Motor neuron (in vitro differentiated cells): ENCODE results near the gene PRIM1. TPM values are rescaled to one million over a fixed set of nuclear protein-coding genes. Genes with fewer than 3 reads are reported as not detected.

Experiments
- ATAC-seq, 8 experiments: fragments of 200-7000 bp; cut with Tn5 transposase; replicated peaks in 6 of 8; 2 replicates each; pipeline ENCODE4 v1.8.0; 2021; ENCODE audit warnings: mild to moderate bottlenecking in 8 of 8, moderate library complexity in 8 of 8
- H3K27ac ChIP-seq, 2 donors: fragments of 250-450 bp; sonication (Bioruptor Pico); 2 replicates each; pipeline ENCODE4 v1.9.0; 2021; ENCODE audit warnings: antibody characterized with exemption in 2 of 2, mild to moderate bottlenecking in 2 of 2, moderate library complexity in 1 of 2
- H3K4me1 ChIP-seq, 2 donors: fragments of 250-450 bp; sonication (Bioruptor Pico); replicated peaks in 1 of 2; 2 replicates each; pipeline ENCODE4 v1.6.1; 2021; ENCODE audit warnings: antibody characterized with exemption in 2 of 2, mild to moderate bottlenecking in 2 of 2, moderate library complexity in 1 of 2
- H3K4me3 ChIP-seq, 5 donors: fragments of 250-450 bp; sonication (Bioruptor Pico); 2 replicates each; pipeline ENCODE4 v1.9.0; 2021; ENCODE audit warnings: antibody characterized with exemption in 5 of 5, mild to moderate bottlenecking in 5 of 5, moderate library complexity in 4 of 5
- WGBS, 10 experiments: fragments of 450-650 bp; shearing (Covaris generic); methylation state at CpG; one replicate each; pipeline ENCODE4 v1.0.0; 2022; 5-methylcytosine and 5-hydroxymethylcytosine counted together
- in situ Hi-C, 9 experiments: fragments of 400-800 bp; cut with MboI; loops; one replicate each; pipeline ENCODE4 v1.15.0; 2021; ENCODE audit warnings: low sequenced_read_pairs in 9 of 9, low pct_unique_long_range_greater_than_20kb in 2 of 9; ENCODE audit not compliant: unreplicated experiment in 9 of 9
- total RNA-seq, 8 experiments: library from RNA; unstranded; fragments of 300-600 nt; gene quantifications; 2 replicates each; pipeline versions ENCODE4 v1.2.3 to v1.2.4, GENCODE V29; 2022

PRIM1 gene
- total RNA-seq, 8 experiments from 2014 or later: 2.7 to 33.1 (median 18.7) TPM

DNA sequence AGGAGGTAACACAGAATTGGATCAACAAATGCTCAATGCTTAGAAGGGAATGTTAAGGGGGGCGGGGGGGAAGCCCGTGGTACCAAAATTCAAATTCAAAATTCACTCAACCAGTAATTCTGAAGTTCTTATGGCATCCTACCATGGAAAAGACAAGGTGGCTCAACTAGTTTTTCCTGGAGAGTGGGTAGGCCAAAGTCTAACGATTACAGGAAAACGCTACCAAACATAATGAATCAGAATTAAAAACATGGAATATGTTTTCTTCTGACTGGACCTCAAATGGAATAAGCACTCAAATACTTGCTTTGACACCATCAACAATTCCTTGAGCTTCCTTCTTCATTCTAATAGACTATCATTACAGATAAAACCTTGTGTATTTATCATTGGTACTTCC is 29.3 kb downstream of the PRIM1 start:
- ATAC-seq: no peak
- Histone ChIP-seq H3K4me3 (peak overlapping the region in 4 of 5 donors; percentile 48 to 78 (median 64)), H3K4me1 (peaks cover 24 to 34% of the 10 kb centered on the region in 2 donors), H3K27ac (no peak overlapping the region)
- 29 to 79% (median 74%) methylated on average over 1 to 4 of the region's 4 CpGs; no CpG with 5 or more reads in 3 of the 10 experiments for WGBS, 10 experiments
- in situ Hi-C loops: no loop called here

GRCh38 chr12:56721721-56722120 is 30.4 kb downstream of the PRIM1 start:
- Histone ChIP-seq H3K4me3 (no peak overlapping the region), H3K4me1 (peaks cover 24 to 34% of the 10 kb centered on the region in 2 donors), H3K27ac (no peak overlapping the region)
- 0 to 100% (median 86%) methylated on average over 1 to 2 of the region's 2 CpGs; no CpG with 5 or more reads in 2 of the 10 experiments for WGBS, 10 experiments
- in situ Hi-C loops: no loop called here
- ATAC-seq: no peak

DNA sequence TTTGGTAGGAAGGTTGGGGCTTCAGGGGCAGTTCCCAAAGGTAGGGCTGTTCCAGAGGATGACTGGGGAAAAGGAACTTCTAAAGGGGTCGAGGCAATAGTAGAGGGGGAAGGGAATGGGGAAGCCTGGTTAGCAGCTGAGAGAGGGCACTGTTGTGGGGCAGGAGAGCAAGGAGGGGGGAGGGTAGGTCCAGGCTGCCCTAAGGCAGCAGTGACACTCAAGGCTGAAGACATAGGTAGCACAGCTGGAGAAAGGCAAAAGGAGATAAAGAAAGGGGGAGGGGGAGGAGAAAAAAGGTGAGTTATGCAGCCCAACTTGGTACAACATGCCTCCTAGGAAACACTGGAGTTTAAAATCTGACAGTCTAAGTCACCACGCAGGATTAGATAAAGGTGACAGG is 30.9 kb downstream of the PRIM1 start:
- Histone ChIP-seq H3K27ac (no peak overlapping the region), H3K4me1 (peaks cover 24 to 34% of the 10 kb centered on the region in 2 donors), H3K4me3 (no peak overlapping the region)
- WGBS, 10 experiments: 67 to 100% (median 90%) methylated on average over 1 of the region's 2 CpGs; no CpG with 5 or more reads in 6 of the 10 experiments
- in situ Hi-C loops: no loop called here
- no peak for ATAC-seq

DNA sequence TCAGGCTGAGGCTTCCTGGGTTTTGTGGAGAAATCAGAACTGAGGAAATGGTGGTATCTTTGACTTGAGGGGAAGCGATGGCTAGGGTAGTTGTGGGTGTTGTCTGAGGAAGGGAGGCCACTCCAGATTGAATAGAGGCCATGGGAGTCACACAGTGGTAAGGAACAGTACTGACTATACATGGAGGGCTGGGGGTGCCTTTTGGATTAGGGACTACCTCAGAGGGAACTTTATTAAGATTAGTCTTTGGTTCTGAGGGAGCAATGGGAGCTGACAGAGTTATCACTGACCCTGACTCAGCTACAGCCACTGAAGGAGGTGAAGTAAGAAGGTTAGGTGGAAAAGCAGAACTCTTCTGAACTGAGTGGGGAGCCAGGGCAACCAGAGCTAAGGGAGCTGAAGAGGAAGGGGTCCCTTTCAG is 31.4 kb downstream of the PRIM1 start:
- WGBS, 10 experiments: 80 to 100% (median 84%) methylated on average over 1 of the region's 1 CpG; no CpG with 5 or more reads in 6 of the 10 experiments

DNA sequence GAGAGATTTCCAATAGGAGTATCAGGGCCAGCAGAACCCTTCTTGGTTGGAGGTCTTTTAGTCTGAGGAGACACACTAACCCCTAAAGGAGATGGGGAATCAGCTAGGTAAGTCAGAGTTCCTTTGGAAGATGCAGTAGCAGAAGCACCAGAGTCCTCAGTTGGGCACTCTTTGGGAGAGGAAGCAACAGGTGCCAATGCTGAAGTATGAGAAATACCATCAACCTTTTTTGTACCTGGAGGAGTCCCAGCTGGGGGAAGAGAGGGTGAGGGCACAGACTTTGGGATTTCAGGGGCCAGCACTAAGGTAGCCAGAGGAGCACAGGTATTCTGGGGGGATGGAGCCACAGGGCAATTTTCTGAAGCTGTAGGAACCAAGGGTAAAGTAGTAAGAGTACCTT is 33.1 kb downstream of the PRIM1 start:
- Histone ChIP-seq H3K4me1 (peaks cover 21 to 31% of the 10 kb centered on the region in 2 donors), H3K27ac (no peak overlapping the region), H3K4me3 (no peak overlapping the region)
- in situ Hi-C loops: no loop called here
- no peak for ATAC-seq

More for the DNA sequence above, 31.4 kb downstream of the PRIM1 start:
- H3K4me1 ChIP-seq: peaks cover 21 to 31% of the 10 kb centered on the region in 2 donors
- no peak overlapping the region for H3K27ac ChIP-seq
- H3K4me3 ChIP-seq: no peak overlapping the region
- in situ Hi-C loops: no loop called here
- no peak for ATAC-seq

GRCh38 chr12:56718636-56719035 is 33.5 kb downstream of the PRIM1 start:
- ATAC-seq: no peak
- in situ Hi-C loops: no loop called here
- H3K27ac ChIP-seq: no peak overlapping the region
- no peak overlapping the region for H3K4me3 ChIP-seq
- H3K4me1 ChIP-seq: peaks cover 21 to 31% of the 10 kb centered on the region in 2 donors
- 40 to 75% (median 54%) methylated on average over 1 to 2 of the region's 4 CpGs; no CpG with 5 or more reads in 6 of the 10 experiments for WGBS, 10 experiments

- Histone ChIP-seq H3K4me3 (no peak overlapping the region), H3K27ac (no peak overlapping the region), H3K4me1 (peaks cover 16 to 31% of the 10 kb centered on the region in 2 donors)
- ATAC-seq: no peak
- in situ Hi-C loops: no loop called here
- WGBS, 10 experiments: no CpG with 5 or more reads among the region's 1 CpG
Observed at GRCh38 chr12:56718149-56718548, 34.0 kb downstream of the PRIM1 start.

GRCh38 chr12:56716933-56717880 is 34.9 kb downstream of the PRIM1 start:
- in situ Hi-C loops: no loop called here
- ATAC-seq: peak in 2 of 8 experiments; percentile 27 to 33
- Histone ChIP-seq H3K4me3 (no peak overlapping the region), H3K4me1 (peaks cover 8 to 28% of the 10 kb centered on the region in 2 donors), H3K27ac (no peak overlapping the region)
- no CpG with 5 or more reads among the region's 4 CpGs for WGBS, 10 experiments

GRCh38 chr12:56716458-56716857 is 35.7 kb downstream of the PRIM1 start:
- no peak overlapping the region for H3K27ac ChIP-seq
- H3K4me3 ChIP-seq: no peak overlapping the region
- WGBS, 10 experiments: 100% methylated on average over 1 of the region's 1 CpG; no CpG with 5 or more reads in 9 of the 10 experiments
- ATAC-seq: no peak
- peaks cover 5 to 23% of the 10 kb centered on the region in 2 donors for H3K4me1 ChIP-seq
- in situ Hi-C loops: no loop called here

GRCh38 chr12:56715798-56716197 is 36.3 kb downstream of the PRIM1 start:
- ATAC-seq: peak in 1 of 8 experiments; percentile 20
- Histone ChIP-seq H3K4me3 (no peak overlapping the region), H3K27ac (no peak overlapping the region), H3K4me1 (peaks cover 5 to 20% of the 10 kb centered on the region in 2 donors)
- WGBS, 10 experiments: 83 to 100% (median 92%) methylated on average over 1 to 4 of the region's 8 CpGs; no CpG with 5 or more reads in 7 of the 10 experiments
- in situ Hi-C loops: no loop called here

- whole genome bisulfite sequencing, 10 experiments: 86 to 100% (median 100%) methylated on average over 1 to 2 of the region's 2 CpGs; no CpG with 5 or more reads in 3 of the 10 experiments
- ATAC-seq: no peak
- peaks cover 5 to 9% of the 10 kb centered on the region in 2 donors for H3K4me1 ChIP-seq
- H3K4me3 ChIP-seq: no peak overlapping the region
- in situ Hi-C loops: no loop called here
- no peak overlapping the region for H3K27ac ChIP-seq
Observed at GRCh38 chr12:56714431-56714929, 37.6 kb downstream of the PRIM1 start.

GRCh38 chr12:56713345-56713744 is 38.8 kb downstream of the PRIM1 start:
- in situ Hi-C loops: no loop called here
- 54 to 100% (median 96%) methylated on average over 1 to 3 of the region's 3 CpGs; no CpG with 5 or more reads in 1 of the 10 experiments for WGBS, 10 experiments
- Histone ChIP-seq H3K4me3 (no peak overlapping the region), H3K27ac (no peak overlapping the region), H3K4me1 (no peaks in the 10 kb centered on the region)
- ATAC-seq: no peak

DNA sequence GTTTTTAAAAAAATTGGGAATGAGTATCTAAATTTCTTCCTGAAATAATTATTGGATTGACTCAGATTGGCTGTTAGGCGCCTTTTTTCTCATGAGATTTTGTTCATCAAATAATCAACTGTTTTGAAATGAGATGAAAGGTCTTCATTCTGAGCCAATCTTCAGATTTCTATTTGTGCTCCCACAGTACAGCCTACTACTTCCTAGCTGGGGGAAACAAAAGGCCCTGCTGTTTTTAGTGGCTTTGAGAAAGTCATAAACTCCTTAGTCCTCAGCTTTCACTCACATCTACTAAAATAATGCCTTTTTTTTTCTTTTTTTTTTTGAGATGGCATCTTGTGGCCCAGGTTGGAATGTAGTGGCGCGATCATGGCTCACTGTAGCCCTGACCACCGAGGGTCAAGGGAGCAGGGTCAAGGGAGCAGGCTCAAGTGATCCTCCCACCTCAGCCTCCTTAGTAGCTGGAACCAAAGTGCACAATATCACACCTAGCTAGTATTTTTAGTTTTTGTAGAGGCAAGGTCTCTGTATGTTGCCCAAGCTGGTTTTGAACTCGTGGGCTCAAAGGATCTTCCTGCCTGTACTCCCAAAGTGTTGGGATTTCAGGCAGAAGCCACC is 42.3 kb downstream of the PRIM1 start:
- 58 to 91% (median 84%) methylated on average over 1 to 4 of the region's 5 CpGs for WGBS, 10 experiments
- Histone ChIP-seq H3K27ac (no peak overlapping the region), H3K4me3 (no peak overlapping the region), H3K4me1 (no peaks in the 10 kb centered on the region)
- in situ Hi-C loops: no loop called here
- ATAC-seq: peak in 4 of 8 experiments; percentile 7 to 33 (median 20)
